BJ (cell line): ENCODE data around the gene ZFYVE28. TPM values are rescaled to one million over a fixed set of nuclear protein-coding genes. Genes with fewer than 3 reads are reported as not detected.

Source experiments
- CTCF ChIA-PET: fragments of 350-600 bp; formaldehyde crosslinking; extraction: SDS; loops from one replicate; lab custom pipeline; 2021; ENCODE audit warnings: antibody characterized with exemption, inconsistent platforms; lab: Yijun Ruan, JAX
- POLR2A ChIA-PET: fragments of 300-600 bp; sonication (Branson Sonifier 250); formaldehyde crosslinking; extraction: SDS; loops from one replicate; lab custom pipeline; 2021; ENCODE audit warnings: antibody characterized with exemption; lab: Charles Lee
- DNase-seq: peaks from one replicate; pipeline ENCODE4 v3.0.0-alpha.2; 2011; ENCODE audit warnings: low read depth
- H3K27me3 ChIP-seq: 2 replicates; pipeline ENCODE4 v1.6.0; 2011; ENCODE audit warnings: low read length; ENCODE audit not compliant: control insufficient read depth, insufficient read depth
- H3K36me3 ChIP-seq: 2 replicates; pipeline ENCODE4 v1.5.1; 2011; ENCODE audit warnings: low read length; ENCODE audit not compliant: control insufficient read depth, insufficient read depth
- H3K4me3 ChIP-seq: 2 replicates; pipeline ENCODE4 v1.5.1; 2011; ENCODE audit warnings: low read depth, mild to moderate bottlenecking, control low read depth, low read length
- polyA plus RNA-seq: library from polyadenylated mRNA; depleted of rRNA; stranded (reverse); fragments of >200 nt; gene quantifications from 2 replicates; pipeline ENCODE4 v1.2.3, GENCODE V29; 2011
- TF ChIP-seq, protein P1 (sequence below): IDR thresholded peaks from 2 replicates; pipeline ENCODE4 v1.5.1; 2011; ENCODE audit warnings: low read depth, mild to moderate bottlenecking, control low read depth, inconsistent platforms, low read length, moderate library complexity; ENCODE audit not compliant: insufficient read depth

The ZFYVE28 gene
- polyA plus RNA-seq, 1 experiment = 4.4 TPM

DNA sequence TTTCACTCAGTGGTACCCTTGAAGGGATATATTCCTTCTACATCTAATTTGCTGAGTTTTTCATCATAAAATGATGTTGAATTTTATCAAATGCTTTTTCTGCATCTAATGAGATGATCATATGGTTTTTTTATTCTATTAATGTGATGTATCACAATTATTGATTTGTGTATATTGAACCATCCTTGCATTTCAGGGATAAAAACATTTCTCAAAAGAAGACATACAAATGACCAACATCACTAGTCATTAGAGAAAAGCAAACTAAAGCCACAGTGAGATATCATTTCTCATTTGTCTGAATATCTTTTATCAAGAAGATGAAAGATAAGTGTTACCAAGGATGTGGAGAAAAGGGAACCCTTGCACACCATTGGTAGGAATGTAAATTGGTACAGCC, 90.9 kb downstream of the ZFYVE28 start:
- ChIA-PET CTCF (no interaction called here), POLR2A (no interaction called here)
- DNase-seq = no peak
- H3K36me3 ChIP-seq = no peaks in the 10 kb centered on the region
- no peak overlapping the region for H3K4me3 ChIP-seq
- TF ChIP-seq, protein P1, sequence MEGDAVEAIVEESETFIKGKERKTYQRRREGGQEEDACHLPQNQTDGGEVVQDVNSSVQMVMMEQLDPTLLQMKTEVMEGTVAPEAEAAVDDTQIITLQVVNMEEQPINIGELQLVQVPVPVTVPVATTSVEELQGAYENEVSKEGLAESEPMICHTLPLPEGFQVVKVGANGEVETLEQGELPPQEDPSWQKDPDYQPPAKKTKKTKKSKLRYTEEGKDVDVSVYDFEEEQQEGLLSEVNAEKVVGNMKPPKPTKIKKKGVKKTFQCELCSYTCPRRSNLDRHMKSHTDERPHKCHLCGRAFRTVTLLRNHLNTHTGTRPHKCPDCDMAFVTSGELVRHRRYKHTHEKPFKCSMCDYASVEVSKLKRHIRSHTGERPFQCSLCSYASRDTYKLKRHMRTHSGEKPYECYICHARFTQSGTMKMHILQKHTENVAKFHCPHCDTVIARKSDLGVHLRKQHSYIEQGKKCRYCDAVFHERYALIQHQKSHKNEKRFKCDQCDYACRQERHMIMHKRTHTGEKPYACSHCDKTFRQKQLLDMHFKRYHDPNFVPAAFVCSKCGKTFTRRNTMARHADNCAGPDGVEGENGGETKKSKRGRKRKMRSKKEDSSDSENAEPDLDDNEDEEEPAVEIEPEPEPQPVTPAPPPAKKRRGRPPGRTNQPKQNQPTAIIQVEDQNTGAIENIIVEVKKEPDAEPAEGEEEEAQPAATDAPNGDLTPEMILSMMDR = no peak
- no peaks in the 10 kb centered on the region for H3K27me3 ChIP-seq

DNA sequence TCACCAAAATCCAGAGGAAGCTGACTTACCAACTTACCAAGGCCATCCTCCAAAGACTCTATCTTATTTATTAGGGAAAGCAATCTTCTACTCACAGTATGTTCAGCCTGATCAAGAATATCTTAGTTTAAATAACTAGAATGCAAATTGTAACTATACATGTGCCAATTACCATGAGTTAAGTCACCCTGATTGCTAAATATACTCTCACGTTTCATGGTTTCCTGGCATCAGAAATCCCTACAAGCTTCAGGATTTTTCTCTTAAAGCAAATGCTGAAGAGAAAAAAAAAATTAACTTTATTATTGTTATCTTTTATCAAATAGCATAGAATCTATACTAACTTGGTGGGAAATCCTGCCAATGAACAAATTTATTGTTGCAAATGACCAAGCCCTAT, 93.6 kb downstream of the ZFYVE28 start:
- ChIA-PET CTCF (no interaction called here), POLR2A (no interaction called here)
- Histone ChIP-seq H3K4me3 (no peak overlapping the region), H3K36me3 (no peaks in the 10 kb centered on the region), H3K27me3 (no peaks in the 10 kb centered on the region)
- TF ChIP-seq, protein P1 = no peak
- no peak for DNase-seq

DNA sequence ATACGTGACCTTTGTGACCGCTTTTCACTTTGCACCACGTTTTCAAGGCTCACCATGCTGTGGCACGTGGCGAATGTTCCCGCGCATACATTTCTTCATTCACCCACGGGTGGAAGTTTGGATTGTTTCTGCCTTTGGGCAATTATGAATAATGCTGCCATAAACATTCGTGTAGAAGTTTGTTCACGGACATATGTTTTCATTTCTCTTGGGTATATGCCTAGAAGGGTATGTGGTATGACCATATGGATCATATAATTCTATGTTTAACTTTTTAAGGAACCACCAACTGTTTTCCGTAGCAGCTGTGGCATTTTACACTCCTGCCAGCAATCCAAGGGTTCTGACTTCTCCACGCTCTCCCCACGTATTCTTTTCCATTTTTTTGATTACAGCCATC, 95.6 kb downstream of the ZFYVE28 start:
- no peaks in the 10 kb centered on the region for H3K36me3 ChIP-seq
- TF ChIP-seq, protein P1 = no peak
- H3K27me3 ChIP-seq = no peaks in the 10 kb centered on the region; the same call in 1 of the 2 replicates
- no peak overlapping the region for H3K4me3 ChIP-seq
- peak; percentile 11 for DNase-seq
- ChIA-PET CTCF (no interaction called here), POLR2A (no interaction called here)

DNA sequence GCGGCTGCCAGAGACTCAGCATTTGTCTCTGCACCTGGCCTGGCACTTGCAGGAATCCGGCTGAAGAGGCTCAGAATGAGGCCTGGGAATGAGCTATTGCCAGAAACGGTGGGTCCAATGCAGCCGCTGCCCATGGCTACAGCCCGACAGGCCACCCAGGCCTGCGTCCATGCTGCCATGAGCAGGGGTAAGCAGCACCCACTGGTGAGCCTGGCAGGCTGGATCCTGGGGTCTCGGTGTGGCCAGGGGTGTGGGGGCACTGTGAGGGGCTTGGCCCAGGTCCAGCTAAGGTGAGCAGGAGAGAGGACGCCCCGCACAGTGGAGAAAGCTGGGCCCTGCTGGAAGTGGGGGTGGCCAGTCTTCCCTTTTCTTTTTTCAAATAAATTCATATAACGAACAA, 96.2 kb downstream of the ZFYVE28 start:
- Histone ChIP-seq H3K27me3 (no peaks in the 10 kb centered on the region; the same call in 1 of the 2 replicates), H3K36me3 (no peaks in the 10 kb centered on the region), H3K4me3 (no peak overlapping the region)
- CTCF ChIA-PET = no interaction called here
- DNase-seq = no peak
- TF ChIP-seq, protein P1 = no peak
- POLR2A ChIA-PET = no interaction called here

DNA sequence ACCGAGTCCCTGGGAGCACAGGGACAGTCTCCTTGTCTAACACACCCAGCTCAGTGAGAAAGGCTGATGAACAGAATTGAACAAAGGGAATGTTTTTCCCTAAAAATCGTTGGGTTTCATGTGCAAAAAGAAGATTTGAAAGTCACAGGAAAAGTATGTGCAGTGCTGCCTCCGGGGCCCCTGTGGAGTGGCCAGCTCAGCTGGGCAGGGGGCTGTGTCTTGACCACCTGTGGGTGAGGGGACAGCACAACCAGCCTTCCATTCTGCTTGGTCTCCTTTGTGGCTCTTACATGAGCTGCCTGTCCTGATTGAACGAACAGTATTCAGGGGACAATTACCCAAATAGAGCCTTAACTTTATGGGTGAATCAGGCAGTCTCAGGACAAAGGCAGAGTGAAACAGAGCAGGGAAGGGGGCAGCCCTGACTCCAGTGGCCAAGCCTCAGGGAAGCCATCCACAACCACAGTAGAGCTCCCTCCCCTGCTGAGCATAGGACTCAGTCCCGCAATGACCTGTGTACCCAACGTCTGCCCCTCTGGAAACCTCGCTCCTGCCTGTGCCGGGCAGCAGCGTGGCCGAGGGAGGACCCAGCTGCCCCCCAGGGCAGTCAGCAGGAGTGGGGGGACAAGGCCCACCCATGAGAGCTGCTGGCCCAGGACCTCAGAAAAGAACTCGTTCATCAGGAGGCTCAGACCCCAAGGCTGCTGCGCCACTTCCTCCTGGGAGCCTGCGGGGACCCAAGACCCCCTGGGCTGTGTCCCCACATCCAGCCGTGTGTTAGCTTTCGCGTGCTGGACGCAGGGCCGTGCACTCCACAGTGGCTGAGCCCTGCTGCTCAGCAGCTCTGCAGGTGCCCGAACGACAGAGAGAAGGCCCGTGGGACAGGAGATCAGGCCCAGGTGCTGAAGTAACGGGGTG, 96.9 kb downstream of the ZFYVE28 start:
- Histone ChIP-seq H3K4me3 (no peak overlapping the region), H3K27me3 (no peaks in the 10 kb centered on the region; the same call in 1 of the 2 replicates), H3K36me3 (no peaks in the 10 kb centered on the region)
- TF ChIP-seq, protein P1 = no peak
- CTCF ChIA-PET = no interaction called here
- DNase-seq = no peak
- POLR2A ChIA-PET = no interaction called here
